Measurements from ENCODE around the gene ZNF443. TPM values are rescaled to one million over a fixed set of nuclear protein-coding genes. Genes with fewer than 3 reads are reported as not detected.
"Not testable (repeated sequence)": the region's sequence is repeated elsewhere in the genome, so short reads cannot be mapped to it uniquely, and the experiment has no call there.

The ZNF443 gene
- total and polyA plus RNA-seq, 7 donors, result 0.79 to 2.3 (median 1.2) TPM

- 95 to 98% (median 97%) methylated on average over 4 of the region's 4 CpGs for WGBS, 3 donors
- ATAC-seq, result no peak
- peaks cover 3% of the 10 kb centered on the region for H3K9me3 ChIP-seq
These were observed 14.9 kb downstream of the ZNF443 start for GRCh38 chr19:12425888-12426274.

DNA sequence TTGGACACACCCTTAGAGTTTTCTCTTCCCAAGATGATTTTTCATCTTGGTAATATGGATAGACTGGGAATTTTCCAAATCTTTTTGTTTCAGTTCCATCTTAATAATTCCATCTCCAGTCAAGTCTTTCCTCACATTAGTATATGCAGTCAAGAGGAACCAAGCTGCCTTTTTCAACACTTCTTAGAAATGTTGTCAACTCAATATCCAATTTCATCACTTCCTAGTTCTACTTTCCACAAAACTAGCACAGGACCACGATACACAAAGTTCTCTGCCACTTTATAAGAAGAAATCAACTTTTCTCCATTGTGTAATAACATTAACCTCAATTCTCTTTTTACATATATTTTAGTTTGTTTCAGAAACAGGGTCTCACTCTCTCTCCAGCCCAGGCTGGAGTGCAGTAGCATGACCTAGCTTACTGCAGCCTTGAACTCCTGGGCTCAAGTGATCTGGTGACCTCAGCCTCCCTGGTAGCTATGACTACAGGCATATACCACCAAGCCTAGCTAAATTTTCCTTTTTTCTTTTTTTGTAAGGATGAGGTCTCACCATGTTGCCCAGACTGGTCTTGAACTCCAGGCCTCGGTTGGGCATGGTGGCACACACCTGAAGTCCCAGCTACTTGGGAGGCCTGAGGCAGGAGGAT is 15.5 kb downstream of the ZNF443 start:
- Histone ChIP-seq H3K27ac (no peak overlapping the region), H3K4me3 (no peak overlapping the region), H3K9me3 (no peaks in the 10 kb centered on the region), H3K27me3 (ENCODE audit: insufficient read depth in 3 of 3, low read length in 2 of 3) (no peaks in the 10 kb centered on the region), H3K36me3 (ENCODE audit: insufficient read depth in 1 of 2, low read depth in 1 of 2) (peaks cover 0 to under 1% of the 10 kb centered on the region in 2 donors), H3K4me1 (no peaks in the 10 kb centered on the region)
- DNase-seq (no peak), ATAC-seq (no peak)
- WGBS, 3 donors, result 94 to 98% (median 94%) methylated on average over 2 of the region's 2 CpGs
- TF ChIP-seq, protein P1, sequence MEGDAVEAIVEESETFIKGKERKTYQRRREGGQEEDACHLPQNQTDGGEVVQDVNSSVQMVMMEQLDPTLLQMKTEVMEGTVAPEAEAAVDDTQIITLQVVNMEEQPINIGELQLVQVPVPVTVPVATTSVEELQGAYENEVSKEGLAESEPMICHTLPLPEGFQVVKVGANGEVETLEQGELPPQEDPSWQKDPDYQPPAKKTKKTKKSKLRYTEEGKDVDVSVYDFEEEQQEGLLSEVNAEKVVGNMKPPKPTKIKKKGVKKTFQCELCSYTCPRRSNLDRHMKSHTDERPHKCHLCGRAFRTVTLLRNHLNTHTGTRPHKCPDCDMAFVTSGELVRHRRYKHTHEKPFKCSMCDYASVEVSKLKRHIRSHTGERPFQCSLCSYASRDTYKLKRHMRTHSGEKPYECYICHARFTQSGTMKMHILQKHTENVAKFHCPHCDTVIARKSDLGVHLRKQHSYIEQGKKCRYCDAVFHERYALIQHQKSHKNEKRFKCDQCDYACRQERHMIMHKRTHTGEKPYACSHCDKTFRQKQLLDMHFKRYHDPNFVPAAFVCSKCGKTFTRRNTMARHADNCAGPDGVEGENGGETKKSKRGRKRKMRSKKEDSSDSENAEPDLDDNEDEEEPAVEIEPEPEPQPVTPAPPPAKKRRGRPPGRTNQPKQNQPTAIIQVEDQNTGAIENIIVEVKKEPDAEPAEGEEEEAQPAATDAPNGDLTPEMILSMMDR (IDR thresholded peaks at IDR 0.05), result no peak
- intact Hi-C loops (cut with DNase I), result no loop called here

More at GRCh38 chr19:12425888-12426274, 14.9 kb downstream of the ZNF443 start:
- Histone ChIP-seq H3K4me1 (no peaks in the 10 kb centered on the region), H3K27ac (no peak overlapping the region), H3K36me3 (ENCODE audit: insufficient read depth in 1 of 2, low read depth in 1 of 2) (peaks cover 0 to 6% of the 10 kb centered on the region in 2 donors), H3K4me3 (no peak overlapping the region), H3K27me3 (ENCODE audit: insufficient read depth in 3 of 3, low read length in 2 of 3) (no peaks in the 10 kb centered on the region)
- TF ChIP-seq, protein P1 (IDR thresholded peaks at IDR 0.05), result no peak
- DNase-seq, result no peak
- intact Hi-C loops (cut with DNase I), result no loop called here

- not testable (repeated sequence) for H3K27me3 ChIP-seq (ENCODE audit: insufficient read depth in 3 of 3, low read length in 2 of 3)
These were observed 23.5 kb downstream of the ZNF443 start for GRCh38 chr19:12417273-12417672.

DNA sequence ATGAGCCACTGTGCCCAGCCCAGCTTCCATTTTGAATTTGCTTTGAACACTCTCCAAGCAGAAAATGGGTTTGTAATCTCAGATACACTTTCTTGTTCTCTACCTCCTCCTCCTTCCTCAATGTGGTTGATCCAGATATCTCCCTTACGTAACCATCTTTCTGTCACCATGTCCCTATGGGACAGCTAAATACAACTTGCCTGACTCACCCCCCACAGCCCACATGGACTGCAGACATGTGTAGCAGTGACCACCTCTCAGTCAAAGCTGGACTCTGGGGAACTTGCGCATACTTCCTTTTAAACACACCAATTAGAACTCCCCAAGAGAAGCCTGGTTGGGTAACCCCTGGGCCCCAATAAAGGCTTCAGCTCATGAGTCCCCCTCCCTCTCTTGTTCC is 28.9 kb downstream of the ZNF443 start:
- Histone ChIP-seq H3K36me3 (ENCODE audit: insufficient read depth in 1 of 2, low read depth in 1 of 2) (no peaks in the 10 kb centered on the region), H3K4me1 (no peaks in the 10 kb centered on the region), H3K4me3 (no peak overlapping the region), H3K9me3 (no peaks in the 10 kb centered on the region), H3K27ac (no peak overlapping the region), H3K27me3 (ENCODE audit: insufficient read depth in 3 of 3, low read length in 2 of 3) (no peaks in the 10 kb centered on the region)
- WGBS, 3 donors, result 95 to 98% (median 96%) methylated on average over 2 of the region's 2 CpGs
- ATAC-seq, result no peak
- intact Hi-C loops (cut with DNase I), result no loop called here
- TF ChIP-seq, protein P1 (IDR thresholded peaks at IDR 0.05), result no peak
- no peak for DNase-seq

More at GRCh38 chr19:12417273-12417672, 23.5 kb downstream of the ZNF443 start:
- H3K4me3 ChIP-seq; H3K36me3 ChIP-seq (ENCODE audit: insufficient read depth in 1 of 2, low read depth in 1 of 2); intact Hi-C loops (cut with DNase I); H3K27ac ChIP-seq; ATAC-seq; H3K4me1 ChIP-seq; DNase-seq; H3K9me3 ChIP-seq: not testable (repeated sequence)
- 81 to 90% (median 86%) methylated on average over 5 of the region's 5 CpGs for WGBS, 3 donors

- DNase-seq (peak; percentile 98), ATAC-seq (peak; percentile 99)
- Histone ChIP-seq H3K4me1 (no peaks in the 10 kb centered on the region), H3K36me3 (ENCODE audit: insufficient read depth in 1 of 2, low read depth in 1 of 2) (no peaks in the 10 kb centered on the region), H3K4me3 (peak within 1 kb of the TSS; percentile 85), H3K27ac (peak within 1 kb of the TSS; percentile 84), H3K9me3 (no peaks in the 10 kb centered on the region), H3K27me3 (ENCODE audit: insufficient read depth in 3 of 3, low read length in 2 of 3) (no peaks in the 10 kb centered on the region)
- WGBS, 3 donors, result 0 to 1% (median 0%) methylated on average over 64 to 71 of the region's 71 CpGs
- TF ChIP-seq, protein P1 (IDR thresholded peaks at IDR 0.05), result no peak
- intact Hi-C loops (cut with DNase I), result loop anchor here in 1 of 2 donors (5.0 to 10.0 kb wide), 4 partner anchors 34 to 154 kb away; partner anchors contain the start of genes ZNF442, ZNF443 and ZNF564
These were observed 40.0 kb downstream of the ZNF443 start, which contains the start of gene ZNF799 for GRCh38 chr19:12400633-12401502. Gene ZNF799 (minus strand): TSS chr19:12401271. CDS start chr19:12401070, 201 bp downstream.

GRCh38 chr19:12399901-12400632 is 40.8 kb downstream of the ZNF443 start:
- not testable (repeated sequence) for H3K27me3 ChIP-seq (ENCODE audit: insufficient read depth in 3 of 3, low read length in 2 of 3); H3K9me3 ChIP-seq; H3K4me1 ChIP-seq; H3K36me3 ChIP-seq (ENCODE audit: insufficient read depth in 1 of 2, low read depth in 1 of 2)
- intact Hi-C loops (cut with DNase I), result loop anchor here in 1 of 2 donors (5.0 to 10.0 kb wide), 4 partner anchors 33 to 155 kb away; partner anchors contain the start of genes ZNF442, ZNF443 and ZNF564
- WGBS, 3 donors, result 3 to 4% (median 4%) methylated on average over 21 to 23 of the region's 23 CpGs
- Histone ChIP-seq H3K4me3 (peak overlapping the region; percentile 85), H3K27ac (peak overlapping the region; percentile 84)
- ATAC-seq (peak; percentile 7 to 41 (median 32)), DNase-seq (peak in 1 of 2 donors; percentile 23)

DNA sequence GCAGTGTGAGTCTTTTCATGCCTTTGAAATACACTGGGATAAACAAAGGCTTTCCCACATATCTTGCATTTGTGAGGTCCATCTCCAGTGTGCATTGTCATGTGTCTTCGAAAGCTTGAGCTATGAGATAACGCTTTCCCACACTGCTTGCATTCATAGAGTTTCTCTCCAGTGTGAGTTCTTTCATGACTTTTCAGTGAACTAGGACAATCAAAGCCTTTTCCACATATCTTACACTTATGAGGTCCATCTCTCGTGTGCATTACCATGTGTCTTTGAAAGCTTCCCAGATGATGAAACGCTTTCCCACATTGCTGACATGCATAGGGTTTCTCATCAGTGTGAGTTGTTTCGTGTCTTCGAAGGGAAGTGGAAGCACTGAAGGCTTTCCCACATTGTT is 49.7 kb downstream of the ZNF443 start:
- H3K9me3 ChIP-seq; H3K27me3 ChIP-seq (ENCODE audit: insufficient read depth in 3 of 3, low read length in 2 of 3); H3K4me1 ChIP-seq; DNase-seq; H3K4me3 ChIP-seq; ATAC-seq; H3K27ac ChIP-seq; intact Hi-C loops (cut with DNase I): not testable (repeated sequence)
- 86 to 91% (median 89%) methylated on average over 6 of the region's 6 CpGs for WGBS, 3 donors
- H3K36me3 ChIP-seq (ENCODE audit: insufficient read depth in 1 of 2, low read depth in 1 of 2), result peaks cover 0 to 34% of the 10 kb centered on the region in 2 donors

Data from psoas muscle (tissue), 8 donors.